PFSK-1 (cell line): ENCODE data around the gene TARBP1.

Source experiments
- FOXP2 ChIP-seq: optimal IDR thresholded peaks from 2 replicates; pipeline ENCODE3; 2011; ENCODE audit warnings: borderline replicate concordance, control low read depth, inconsistent platforms; ENCODE audit not compliant: insufficient read depth; ENCODE audit errors: extremely low read length, extremely low read depth
- POLR2AphosphoS5 ChIP-seq: IDR thresholded peaks from 2 replicates; pipeline ENCODE4 v1.6.1; 2012; ENCODE audit warnings: low read depth, mild to moderate bottlenecking, control low read depth, low read length, moderate library complexity
- SIN3A ChIP-seq: IDR thresholded peaks from 2 replicates; pipeline ENCODE4 v1.6.1; 2012; ENCODE audit warnings: mild to moderate bottlenecking, low read length, moderate library complexity, borderline replicate concordance; ENCODE audit not compliant: insufficient read depth
- TAF1 ChIP-seq: IDR thresholded peaks from 2 replicates; pipeline ENCODE4 v1.6.1; 2012; ENCODE audit warnings: low read length, control low read depth, borderline replicate concordance; ENCODE audit not compliant: insufficient read depth
- TF ChIP-seq, protein P1 (sequence below), 2 experiments: IDR thresholded peaks; 2 replicates each; pipeline versions ENCODE4 v1.6.1 to v1.8.0; 2011 to 2012; ENCODE audit warnings: low read depth in 2 of 2, low read length in 2 of 2, control low read depth in 1 of 2, inconsistent platforms in 1 of 2, mild to moderate bottlenecking in 1 of 2, moderate library complexity in 1 of 2; ENCODE audit not compliant: insufficient read depth in 1 of 2

Gene TARBP1

DNA sequence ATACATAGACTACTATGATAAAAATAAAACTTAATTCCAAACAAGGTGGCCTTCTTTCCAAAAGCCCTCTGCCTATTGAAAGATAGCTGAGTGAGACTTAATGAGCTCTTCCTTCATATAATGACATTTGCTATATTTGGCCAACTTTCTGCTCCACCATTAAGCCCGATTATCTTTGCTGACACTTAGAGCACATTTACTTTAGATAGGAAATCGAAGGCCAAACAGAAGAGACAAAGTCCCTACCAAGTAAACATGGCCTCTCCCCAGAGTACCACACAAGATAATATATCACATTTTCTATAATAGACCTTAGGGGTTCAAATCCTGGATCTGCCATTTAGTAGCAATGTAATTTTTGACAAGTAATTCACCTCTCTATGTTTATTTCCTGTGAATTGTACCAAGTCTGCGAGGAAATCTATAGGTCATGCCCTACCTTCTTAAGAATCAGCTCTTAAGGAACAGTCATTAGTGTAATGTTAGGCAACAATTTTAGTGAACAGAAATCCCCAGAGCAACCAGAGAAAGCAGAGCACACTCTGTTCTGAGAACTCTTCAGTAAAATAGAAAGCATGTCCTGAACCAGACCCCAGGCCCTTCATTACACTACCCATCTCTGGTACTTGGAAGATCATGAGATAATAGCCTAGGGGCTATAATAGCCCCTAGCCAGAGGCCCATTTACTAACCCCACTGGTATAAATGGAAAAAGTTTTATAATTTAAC is 123.0 kb downstream of the TARBP1 start:
- TF ChIP-seq POLR2AphosphoS5 (no peak), FOXP2 (no peak), TAF1 (no peak), SIN3A (no peak)
- TF ChIP-seq, protein P1, sequence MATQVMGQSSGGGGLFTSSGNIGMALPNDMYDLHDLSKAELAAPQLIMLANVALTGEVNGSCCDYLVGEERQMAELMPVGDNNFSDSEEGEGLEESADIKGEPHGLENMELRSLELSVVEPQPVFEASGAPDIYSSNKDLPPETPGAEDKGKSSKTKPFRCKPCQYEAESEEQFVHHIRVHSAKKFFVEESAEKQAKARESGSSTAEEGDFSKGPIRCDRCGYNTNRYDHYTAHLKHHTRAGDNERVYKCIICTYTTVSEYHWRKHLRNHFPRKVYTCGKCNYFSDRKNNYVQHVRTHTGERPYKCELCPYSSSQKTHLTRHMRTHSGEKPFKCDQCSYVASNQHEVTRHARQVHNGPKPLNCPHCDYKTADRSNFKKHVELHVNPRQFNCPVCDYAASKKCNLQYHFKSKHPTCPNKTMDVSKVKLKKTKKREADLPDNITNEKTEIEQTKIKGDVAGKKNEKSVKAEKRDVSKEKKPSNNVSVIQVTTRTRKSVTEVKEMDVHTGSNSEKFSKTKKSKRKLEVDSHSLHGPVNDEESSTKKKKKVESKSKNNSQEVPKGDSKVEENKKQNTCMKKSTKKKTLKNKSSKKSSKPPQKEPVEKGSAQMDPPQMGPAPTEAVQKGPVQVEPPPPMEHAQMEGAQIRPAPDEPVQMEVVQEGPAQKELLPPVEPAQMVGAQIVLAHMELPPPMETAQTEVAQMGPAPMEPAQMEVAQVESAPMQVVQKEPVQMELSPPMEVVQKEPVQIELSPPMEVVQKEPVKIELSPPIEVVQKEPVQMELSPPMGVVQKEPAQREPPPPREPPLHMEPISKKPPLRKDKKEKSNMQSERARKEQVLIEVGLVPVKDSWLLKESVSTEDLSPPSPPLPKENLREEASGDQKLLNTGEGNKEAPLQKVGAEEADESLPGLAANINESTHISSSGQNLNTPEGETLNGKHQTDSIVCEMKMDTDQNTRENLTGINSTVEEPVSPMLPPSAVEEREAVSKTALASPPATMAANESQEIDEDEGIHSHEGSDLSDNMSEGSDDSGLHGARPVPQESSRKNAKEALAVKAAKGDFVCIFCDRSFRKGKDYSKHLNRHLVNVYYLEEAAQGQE (IDR thresholded peaks at IDR 0.05; ENCODE audit: insufficient read depth in 1 of 2, low read depth in 2 of 2, low read length in 2 of 2), result no peak

DNA sequence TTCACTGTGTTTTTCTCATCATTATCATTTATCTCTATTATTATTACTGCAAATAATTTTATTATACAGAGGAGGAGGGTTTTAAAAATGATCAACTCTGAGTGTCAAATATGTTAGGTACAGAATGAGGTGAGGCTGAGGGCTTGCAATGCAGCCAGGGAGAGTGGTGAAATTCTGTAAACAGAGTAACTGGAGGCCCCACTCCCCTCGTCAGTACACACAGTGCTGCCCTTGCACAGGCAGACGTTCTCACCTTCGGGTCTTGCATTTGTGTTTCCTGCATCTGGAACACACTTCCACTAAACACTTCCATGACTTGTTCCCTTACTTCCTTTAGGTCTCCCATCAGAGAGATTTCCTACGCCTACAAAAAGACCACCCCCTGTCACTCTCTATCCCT is 130.0 kb downstream of the TARBP1 start:
- TF ChIP-seq, protein P1 (IDR thresholded peaks at IDR 0.05; ENCODE audit: insufficient read depth in 1 of 2, low read depth in 2 of 2, low read length in 2 of 2), result no peak
- TF ChIP-seq SIN3A (no peak), FOXP2 (no peak), POLR2AphosphoS5 (no peak), TAF1 (no peak)

DNA sequence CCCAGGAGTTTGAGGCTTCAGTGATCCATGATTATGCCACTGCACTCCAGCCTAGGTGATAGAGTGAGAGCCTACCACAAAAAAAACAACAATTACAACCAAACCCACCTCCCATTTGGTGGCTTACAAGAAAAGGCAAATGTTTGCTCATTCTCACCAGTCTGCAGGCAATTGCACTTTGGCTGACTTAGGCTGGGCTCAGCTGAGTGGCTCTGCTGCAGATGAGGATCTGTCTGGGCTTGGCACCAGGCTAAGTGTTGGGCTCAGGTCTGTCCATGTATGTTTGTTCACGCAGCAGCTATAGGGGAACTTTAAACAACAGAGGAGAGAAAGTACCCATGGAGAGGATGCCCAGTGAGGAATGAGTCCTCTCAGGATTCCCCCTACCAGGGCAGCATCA is 133.7 kb downstream of the TARBP1 start:
- TF ChIP-seq TAF1, result no peak
- no peak for TF ChIP-seq POLR2AphosphoS5
- TF ChIP-seq, protein P1 (IDR thresholded peaks at IDR 0.05; ENCODE audit: insufficient read depth in 1 of 2, low read depth in 2 of 2, low read length in 2 of 2), result no peak
- no peak for TF ChIP-seq SIN3A
- TF ChIP-seq FOXP2, result no peak

DNA sequence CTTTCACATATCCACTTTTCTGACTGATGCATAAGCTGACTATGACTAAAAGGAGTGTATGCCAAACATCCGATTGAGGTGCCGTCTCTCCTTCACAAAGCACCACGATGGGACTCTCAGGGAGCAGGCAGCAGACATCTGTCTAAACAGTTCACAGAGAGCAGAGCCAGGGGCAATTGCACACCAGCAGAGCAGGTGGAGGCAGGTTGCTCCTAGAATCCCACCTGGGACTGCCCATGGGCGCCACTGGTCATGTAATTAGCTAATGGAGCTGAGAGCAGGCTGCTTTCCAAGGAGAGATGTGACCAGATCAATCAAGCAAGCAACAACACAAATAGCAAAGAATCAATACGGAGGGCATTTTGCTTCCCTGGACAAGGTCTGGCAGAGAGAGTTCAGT is 136.2 kb downstream of the TARBP1 start:
- TF ChIP-seq SIN3A (no peak), FOXP2 (no peak), TAF1 (no peak), POLR2AphosphoS5 (no peak)
- TF ChIP-seq, protein P1 (IDR thresholded peaks at IDR 0.05; ENCODE audit: insufficient read depth in 1 of 2, low read depth in 2 of 2, low read length in 2 of 2), result no peak
